Fibroblast of skin of back (primary cell): ENCODE measurements around the gene ZFYVE28.
A peak's percentile ranks its signal among the peaks of the same experiment; 100 is the strongest.

Experiments
- DNase-seq: peaks from one replicate; pipeline ENCODE4 v3.0.0-alpha.2; 2013

ZFYVE28 gene

GRCh38 chr4:2366252-2367192, 51.9 kb downstream of the ZFYVE28 start:
- no peak for DNase-seq

GRCh38 chr4:2365913-2366210, 52.6 kb downstream of the ZFYVE28 start:
- no peak for DNase-seq

- no peak for DNase-seq
Observed at GRCh38 chr4:2365054-2365912, 53.2 kb downstream of the ZFYVE28 start.

GRCh38 chr4:2364654-2365053, 53.8 kb downstream of the ZFYVE28 start:
- DNase-seq, result peak; percentile 52

- no peak for DNase-seq
Observed at GRCh38 chr4:2363951-2364653, 54.3 kb downstream of the ZFYVE28 start.

GRCh38 chr4:2363056-2363721, 55.3 kb downstream of the ZFYVE28 start:
- no peak for DNase-seq

- no peak for DNase-seq
Observed at GRCh38 chr4:2362266-2363055, 56.0 kb downstream of the ZFYVE28 start.

- no peak for DNase-seq
Observed at GRCh38 chr4:2361366-2362265, 56.8 kb downstream of the ZFYVE28 start.

- no peak for DNase-seq
Observed at GRCh38 chr4:2360396-2360730, 58.1 kb downstream of the ZFYVE28 start.

GRCh38 chr4:2359591-2360395, 58.7 kb downstream of the ZFYVE28 start:
- DNase-seq, result no peak

GRCh38 chr4:2357821-2358745, 60.4 kb downstream of the ZFYVE28 start:
- no peak for DNase-seq

GRCh38 chr4:2356123-2357069, 62.0 kb downstream of the ZFYVE28 start:
- DNase-seq, result no peak

- DNase-seq, result no peak
Observed at GRCh38 chr4:2354760-2355159, 63.7 kb downstream of the ZFYVE28 start.

- DNase-seq, result no peak
Observed at GRCh38 chr4:2354118-2354517, 64.3 kb downstream of the ZFYVE28 start.

GRCh38 chr4:2353222-2354107, 65.0 kb downstream of the ZFYVE28 start:
- no peak for DNase-seq

GRCh38 chr4:2352729-2353221, 65.7 kb downstream of the ZFYVE28 start:
- DNase-seq, result no peak
